Liver (tissue), 9 donors: ENCODE results near the gene LRPPRC. TPM values are rescaled to one million over a fixed set of nuclear protein-coding genes. Genes with fewer than 3 reads are reported as not detected.

Experiments used
- DNase-seq: peaks from one replicate; pipeline ENCODE4 v3.0.0-alpha.2; 2017; ENCODE audit warnings: low spot score
- H3K27ac ChIP-seq, 2 donors: one replicate each; pipeline ENCODE4 v1.7.0; 2013; ENCODE audit warnings: inconsistent platforms in 2 of 2, low read length in 2 of 2, control low read depth in 1 of 2, low read depth in 1 of 2, mild to moderate bottlenecking in 1 of 2
- H3K27me3 ChIP-seq, 4 donors: one replicate each; pipeline versions ENCODE4 v1.6.1 to v1.7.0; 2013; ENCODE audit warnings: low read length in 3 of 4, inconsistent platforms in 1 of 4, mild to moderate bottlenecking in 1 of 4, moderate library complexity in 1 of 4; ENCODE audit not compliant: control insufficient read depth in 4 of 4, insufficient read depth in 4 of 4
- H3K36me3 ChIP-seq, 4 donors: one replicate each; pipeline versions ENCODE4 v1.6.1 to v1.7.0; 2013; ENCODE audit warnings: low read length in 3 of 4, mild to moderate bottlenecking in 3 of 4, low read depth in 1 of 4, moderate library complexity in 1 of 4; ENCODE audit not compliant: control insufficient read depth in 4 of 4, insufficient read depth in 3 of 4
- H3K4me1 ChIP-seq, 4 donors: one replicate each; pipeline versions ENCODE4 v1.6.1 to v1.7.0; 2013; ENCODE audit warnings: low read length in 3 of 4, mild to moderate bottlenecking in 3 of 4, moderate library complexity in 1 of 4; ENCODE audit not compliant: control insufficient read depth in 4 of 4, insufficient read depth in 4 of 4
- H3K4me3 ChIP-seq, 3 donors: one replicate each; pipeline versions ENCODE4 v1.6.1 to v1.7.0; 2013; ENCODE audit warnings: low read length in 3 of 3, control low read depth in 1 of 3, low read depth in 1 of 3, mild to moderate bottlenecking in 1 of 3
- H3K9ac ChIP-seq, 2 donors: one replicate each; pipeline ENCODE4 v1.7.0; 2013; ENCODE audit warnings: low read length in 2 of 2, mild to moderate bottlenecking in 2 of 2, moderate library complexity in 2 of 2, control low read depth in 1 of 2, low read depth in 1 of 2
- H3K9me3 ChIP-seq, 4 donors: one replicate each; pipeline versions ENCODE4 v1.6.1 to v1.7.0; 2013; ENCODE audit warnings: low read length in 3 of 4; ENCODE audit not compliant: control insufficient read depth in 4 of 4
- EGR1 ChIP-seq, 2 donors: IDR thresholded peaks; 2 replicates each; pipeline ENCODE4 v1.6.1; 2016 to 2018; ENCODE audit warnings: antibody characterized with exemption in 2 of 2, low read depth in 2 of 2
- FOXA1 ChIP-seq: IDR thresholded peaks from 2 replicates; pipeline ENCODE4 v1.6.1; 2016; ENCODE audit warnings: antibody characterized with exemption
- NR2F2 ChIP-seq: IDR thresholded peaks from 2 replicates; pipeline ENCODE4 v1.6.1; 2016; ENCODE audit warnings: antibody characterized with exemption
- RAD21 ChIP-seq, 2 donors: IDR thresholded peaks; 2 replicates each; pipeline ENCODE4 v1.6.1; 2016; ENCODE audit warnings: antibody characterized with exemption in 2 of 2, mild to moderate bottlenecking in 2 of 2
- YY1 ChIP-seq: IDR thresholded peaks from 2 replicates; pipeline ENCODE4 v1.6.1; 2016; ENCODE audit warnings: antibody characterized with exemption, mild to moderate bottlenecking
- WGBS: extraction: QIAGEN DNeasy Blood & Tissue Kit; methylation state at CpG from one replicate; pipeline ENCODE4 v1.1.7; 2013; 5-methylcytosine and 5-hydroxymethylcytosine counted together
- polyA plus RNA-seq, 2 donors: library from polyadenylated mRNA; stranded (reverse) in 1 of 2; unstranded in 1 of 2; fragments of 200-250 nt in 1 of 2; fragments of >200 nt in 1 of 2; fragmentation: Nextera tagmentation in 1 of 2; extraction: Ambion mirVana in 1 of 2; gene quantifications; one replicate each; pipeline versions ENCODE4 v1.2.1 to v1.2.3, GENCODE V29; 2013 to 2015
- total RNA-seq, 2 donors: library from RNA; depleted of rRNA; stranded (reverse); fragments of >200 nt; gene quantifications; one replicate each; pipeline ENCODE4 v1.2.3, GENCODE V29; 2014
- TF ChIP-seq, protein P1 (sequence below): IDR thresholded peaks from 2 replicates; pipeline ENCODE4 v1.6.1; 2016; ENCODE audit warnings: antibody characterized with exemption
- TF ChIP-seq, protein P2 (sequence below): fragments of 150-350 bp; IDR thresholded peaks from 2 replicates; pipeline ENCODE4 v1.5.1; 2017; ENCODE audit warnings: improper control_type of control experiment, low read depth, low read length; ENCODE audit not compliant: missing input control
- TF ChIP-seq, protein P3 (sequence below): IDR thresholded peaks from 2 replicates; pipeline ENCODE4 v1.6.1; 2016; ENCODE audit warnings: antibody characterized with exemption
- TF ChIP-seq, protein P4 (sequence below): IDR thresholded peaks from 2 replicates; pipeline ENCODE4 v1.6.1; 2016; ENCODE audit warnings: antibody characterized with exemption, mild to moderate bottlenecking
- TF ChIP-seq, protein P5 (sequence below): IDR thresholded peaks from 2 replicates; pipeline ENCODE4 v1.6.1; 2016; ENCODE audit warnings: antibody characterized with exemption
- donor health status: healthy.
- donor health status: healthy.
- donor health status: healthy.
- donor health status: healthy.
- donor health status: healthy.

LRPPRC gene
- total and polyA plus RNA-seq, 4 donors: 24.5 to 62.3 (median 34.4) TPM

DNA sequence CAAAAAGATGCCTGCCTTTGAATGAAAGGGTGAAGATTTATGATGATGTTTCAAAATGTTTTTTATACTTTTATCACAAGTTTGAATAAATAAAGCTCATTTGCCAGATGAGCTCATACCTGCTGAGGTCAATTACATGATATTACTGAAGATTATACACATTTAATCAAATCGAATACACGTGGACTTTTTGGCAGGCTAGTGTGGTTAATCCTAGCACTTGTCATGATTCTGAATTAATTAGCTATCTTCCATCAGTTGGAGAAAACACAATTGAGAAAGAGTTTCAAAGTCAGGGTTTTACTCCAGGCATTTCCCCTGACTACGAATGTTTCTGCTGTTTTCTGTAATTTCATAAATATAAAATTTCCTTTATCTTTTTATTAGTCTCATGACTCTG is 54.4 kb downstream of the LRPPRC start:
- Histone ChIP-seq H3K36me3 (peaks cover 4 to 38% (median 29%) of the 10 kb centered on the region in 4 donors), H3K4me1 (peaks cover 0 to 2% (median 0%) of the 10 kb centered on the region in 4 donors), H3K9ac (no peak overlapping the region), H3K27ac (no peak overlapping the region), H3K4me3 (no peak overlapping the region), H3K27me3 (no peaks in the 10 kb centered on the region), H3K9me3 (no peaks in the 10 kb centered on the region)
- no peak for DNase-seq
- TF ChIP-seq, protein P1, sequence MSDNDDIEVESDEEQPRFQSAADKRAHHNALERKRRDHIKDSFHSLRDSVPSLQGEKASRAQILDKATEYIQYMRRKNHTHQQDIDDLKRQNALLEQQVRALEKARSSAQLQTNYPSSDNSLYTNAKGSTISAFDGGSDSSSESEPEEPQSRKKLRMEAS: no peak
- TF ChIP-seq, protein P2, sequence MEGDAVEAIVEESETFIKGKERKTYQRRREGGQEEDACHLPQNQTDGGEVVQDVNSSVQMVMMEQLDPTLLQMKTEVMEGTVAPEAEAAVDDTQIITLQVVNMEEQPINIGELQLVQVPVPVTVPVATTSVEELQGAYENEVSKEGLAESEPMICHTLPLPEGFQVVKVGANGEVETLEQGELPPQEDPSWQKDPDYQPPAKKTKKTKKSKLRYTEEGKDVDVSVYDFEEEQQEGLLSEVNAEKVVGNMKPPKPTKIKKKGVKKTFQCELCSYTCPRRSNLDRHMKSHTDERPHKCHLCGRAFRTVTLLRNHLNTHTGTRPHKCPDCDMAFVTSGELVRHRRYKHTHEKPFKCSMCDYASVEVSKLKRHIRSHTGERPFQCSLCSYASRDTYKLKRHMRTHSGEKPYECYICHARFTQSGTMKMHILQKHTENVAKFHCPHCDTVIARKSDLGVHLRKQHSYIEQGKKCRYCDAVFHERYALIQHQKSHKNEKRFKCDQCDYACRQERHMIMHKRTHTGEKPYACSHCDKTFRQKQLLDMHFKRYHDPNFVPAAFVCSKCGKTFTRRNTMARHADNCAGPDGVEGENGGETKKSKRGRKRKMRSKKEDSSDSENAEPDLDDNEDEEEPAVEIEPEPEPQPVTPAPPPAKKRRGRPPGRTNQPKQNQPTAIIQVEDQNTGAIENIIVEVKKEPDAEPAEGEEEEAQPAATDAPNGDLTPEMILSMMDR: no peak
- TF ChIP-seq, protein P3, sequence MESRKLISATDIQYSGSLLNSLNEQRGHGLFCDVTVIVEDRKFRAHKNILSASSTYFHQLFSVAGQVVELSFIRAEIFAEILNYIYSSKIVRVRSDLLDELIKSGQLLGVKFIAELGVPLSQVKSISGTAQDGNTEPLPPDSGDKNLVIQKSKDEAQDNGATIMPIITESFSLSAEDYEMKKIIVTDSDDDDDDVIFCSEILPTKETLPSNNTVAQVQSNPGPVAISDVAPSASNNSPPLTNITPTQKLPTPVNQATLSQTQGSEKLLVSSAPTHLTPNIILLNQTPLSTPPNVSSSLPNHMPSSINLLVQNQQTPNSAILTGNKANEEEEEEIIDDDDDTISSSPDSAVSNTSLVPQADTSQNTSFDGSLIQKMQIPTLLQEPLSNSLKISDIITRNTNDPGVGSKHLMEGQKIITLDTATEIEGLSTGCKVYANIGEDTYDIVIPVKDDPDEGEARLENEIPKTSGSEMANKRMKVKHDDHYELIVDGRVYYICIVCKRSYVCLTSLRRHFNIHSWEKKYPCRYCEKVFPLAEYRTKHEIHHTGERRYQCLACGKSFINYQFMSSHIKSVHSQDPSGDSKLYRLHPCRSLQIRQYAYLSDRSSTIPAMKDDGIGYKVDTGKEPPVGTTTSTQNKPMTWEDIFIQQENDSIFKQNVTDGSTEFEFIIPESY: no peak
- TF ChIP-seq YY1: no peak
- TF ChIP-seq, protein P4, sequence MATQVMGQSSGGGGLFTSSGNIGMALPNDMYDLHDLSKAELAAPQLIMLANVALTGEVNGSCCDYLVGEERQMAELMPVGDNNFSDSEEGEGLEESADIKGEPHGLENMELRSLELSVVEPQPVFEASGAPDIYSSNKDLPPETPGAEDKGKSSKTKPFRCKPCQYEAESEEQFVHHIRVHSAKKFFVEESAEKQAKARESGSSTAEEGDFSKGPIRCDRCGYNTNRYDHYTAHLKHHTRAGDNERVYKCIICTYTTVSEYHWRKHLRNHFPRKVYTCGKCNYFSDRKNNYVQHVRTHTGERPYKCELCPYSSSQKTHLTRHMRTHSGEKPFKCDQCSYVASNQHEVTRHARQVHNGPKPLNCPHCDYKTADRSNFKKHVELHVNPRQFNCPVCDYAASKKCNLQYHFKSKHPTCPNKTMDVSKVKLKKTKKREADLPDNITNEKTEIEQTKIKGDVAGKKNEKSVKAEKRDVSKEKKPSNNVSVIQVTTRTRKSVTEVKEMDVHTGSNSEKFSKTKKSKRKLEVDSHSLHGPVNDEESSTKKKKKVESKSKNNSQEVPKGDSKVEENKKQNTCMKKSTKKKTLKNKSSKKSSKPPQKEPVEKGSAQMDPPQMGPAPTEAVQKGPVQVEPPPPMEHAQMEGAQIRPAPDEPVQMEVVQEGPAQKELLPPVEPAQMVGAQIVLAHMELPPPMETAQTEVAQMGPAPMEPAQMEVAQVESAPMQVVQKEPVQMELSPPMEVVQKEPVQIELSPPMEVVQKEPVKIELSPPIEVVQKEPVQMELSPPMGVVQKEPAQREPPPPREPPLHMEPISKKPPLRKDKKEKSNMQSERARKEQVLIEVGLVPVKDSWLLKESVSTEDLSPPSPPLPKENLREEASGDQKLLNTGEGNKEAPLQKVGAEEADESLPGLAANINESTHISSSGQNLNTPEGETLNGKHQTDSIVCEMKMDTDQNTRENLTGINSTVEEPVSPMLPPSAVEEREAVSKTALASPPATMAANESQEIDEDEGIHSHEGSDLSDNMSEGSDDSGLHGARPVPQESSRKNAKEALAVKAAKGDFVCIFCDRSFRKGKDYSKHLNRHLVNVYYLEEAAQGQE: no peak
- TF ChIP-seq, protein P5, sequence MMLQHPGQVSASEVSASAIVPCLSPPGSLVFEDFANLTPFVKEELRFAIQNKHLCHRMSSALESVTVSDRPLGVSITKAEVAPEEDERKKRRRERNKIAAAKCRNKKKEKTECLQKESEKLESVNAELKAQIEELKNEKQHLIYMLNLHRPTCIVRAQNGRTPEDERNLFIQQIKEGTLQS: no peak
- TF ChIP-seq RAD21 (IDR thresholded peaks at IDR 0.05): no peak
- no peak for TF ChIP-seq FOXA1
- no peak for TF ChIP-seq EGR1 (IDR thresholded peaks at IDR 0.05; ENCODE audit: low read depth in 2 of 2)
- WGBS: 88% methylated on average over 3 of the region's 3 CpGs

DNA sequence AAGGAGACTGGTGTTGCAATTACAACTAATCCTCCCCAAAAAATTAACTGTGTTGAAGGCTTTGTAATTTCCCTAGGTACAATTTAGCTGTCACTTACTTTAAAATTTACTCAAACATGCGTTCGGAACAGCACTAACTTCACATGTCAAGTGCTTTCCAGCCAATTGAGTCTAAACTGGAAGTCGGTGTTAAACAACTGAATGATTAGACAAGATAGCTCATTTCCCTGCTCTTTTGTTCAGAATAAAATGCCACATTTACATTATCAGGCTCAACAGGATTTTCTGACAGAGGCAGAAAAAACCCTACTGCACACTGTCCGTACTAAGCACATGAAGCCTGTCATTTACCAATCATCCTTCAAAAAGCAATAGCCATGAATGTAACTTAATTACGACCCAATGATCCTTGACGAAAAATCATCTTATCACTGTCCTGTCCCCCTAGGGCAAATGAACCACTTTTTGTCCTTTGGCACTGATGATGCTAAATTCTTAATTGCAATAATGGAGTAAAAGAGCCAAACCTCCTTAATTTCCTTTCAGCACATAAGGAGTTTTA is 56.0 kb downstream of the LRPPRC start:
- Histone ChIP-seq H3K9ac (no peak overlapping the region), H3K9me3 (no peaks in the 10 kb centered on the region), H3K36me3 (peaks cover 0 to 23% (median 15%) of the 10 kb centered on the region in 4 donors), H3K27me3 (no peaks in the 10 kb centered on the region), H3K27ac (no peak overlapping the region), H3K4me3 (no peak overlapping the region), H3K4me1 (peaks cover 0 to 2% (median 0%) of the 10 kb centered on the region in 4 donors)
- DNase-seq: no peak
- 97% methylated on average over 6 of the region's 6 CpGs for WGBS
- TF ChIP-seq, protein P2: no peak
- no peak for TF ChIP-seq NR2F2
